GM23338 (cell line): ENCODE results near the gene C3orf22. TPM values are rescaled to one million over a fixed set of nuclear protein-coding genes. Genes with fewer than 3 reads are reported as not detected.

Experiments
- ATAC-seq: fragments of 200-7000 bp; cut with Tn5 transposase; 3 replicates; pipeline ENCODE4 v1.9.1; 2020
- DNase-seq: peaks from one replicate; pipeline ENCODE4 v3.0.0-alpha.2; 2015; ENCODE audit warnings: low spot score
- H2AFZ ChIP-seq: fragments of 200-600 bp; sonication (generic); 2 replicates; pipeline ENCODE4 v1.8.0; 2016; ENCODE audit warnings: antibody characterized with exemption, mild to moderate bottlenecking, moderate library complexity
- H3F3A ChIP-seq: fragments of 200-600 bp; sonication (generic); replicated peaks from 2 replicates; pipeline ENCODE4 v1.8.0; 2017; ENCODE audit warnings: antibody characterized with exemption, mixed run types, low read depth
- H3K27ac ChIP-seq: fragments of 200-600 bp; sonication (generic); 2 replicates; pipeline ENCODE4 v1.6.1; 2016; ENCODE audit warnings: low read depth
- H3K27me3 ChIP-seq: fragments of 200-600 bp; sonication (generic); 2 replicates; pipeline ENCODE4 v1.8.0; 2016; ENCODE audit warnings: mild to moderate bottlenecking, mixed run types, moderate library complexity; ENCODE audit not compliant: insufficient read depth
- H3K36me3 ChIP-seq: fragments of 200-600 bp; sonication (generic); 2 replicates; pipeline ENCODE4 v1.8.0; 2016; ENCODE audit warnings: mild to moderate bottlenecking; ENCODE audit not compliant: insufficient read depth
- H3K4me1 ChIP-seq: fragments of 200-600 bp; sonication (generic); 2 replicates; pipeline ENCODE4 v1.8.0; 2016; ENCODE audit warnings: mild to moderate bottlenecking, moderate library complexity; ENCODE audit not compliant: insufficient read depth
- H3K4me2 ChIP-seq: fragments of 200-600 bp; sonication (generic); 2 replicates; pipeline ENCODE4 v1.7.1; 2017; ENCODE audit warnings: mixed run types
- H3K4me3 ChIP-seq: fragments of 200-600 bp; sonication (generic); 2 replicates; pipeline ENCODE4 v1.6.1; 2016; ENCODE audit warnings: mixed run types
- H3K79me2 ChIP-seq: fragments of 200-600 bp; sonication (generic); replicated peaks from 2 replicates; pipeline ENCODE4 v1.8.0; 2017; ENCODE audit warnings: mild to moderate bottlenecking; ENCODE audit not compliant: insufficient read depth
- H3K9me2 ChIP-seq: fragments of 200-600 bp; sonication (generic); 2 replicates; pipeline ENCODE4 v1.8.0; 2017; ENCODE audit not compliant: insufficient read depth
- H4K20me1 ChIP-seq: fragments of 200-600 bp; sonication (generic); replicated peaks from 2 replicates; pipeline ENCODE4 v1.8.0; 2017; ENCODE audit warnings: mild to moderate bottlenecking; ENCODE audit not compliant: insufficient read depth
- H3K27ac Mint-ChIP-seq: 2 replicates; pipeline ENCODE4 v1.8.0; 2020; ENCODE audit warnings: inconsistent platforms, mild to moderate bottlenecking, moderate library complexity, mixed read lengths
- H3K27me3 Mint-ChIP-seq: 3 replicates; pipeline ENCODE4 v1.8.0; 2022; ENCODE audit warnings: low read depth, mild to moderate bottlenecking, moderate library complexity, mixed read lengths, inconsistent platforms; ENCODE audit not compliant: insufficient read depth, poor library complexity
- H3K36me3 Mint-ChIP-seq: 3 replicates; pipeline ENCODE4 v1.8.0; 2021; ENCODE audit warnings: low read depth, mild to moderate bottlenecking, inconsistent platforms, moderate library complexity, mixed read lengths
- H3K4me1 Mint-ChIP-seq: 3 replicates; pipeline ENCODE4 v1.8.0; 2020; ENCODE audit warnings: mild to moderate bottlenecking, inconsistent platforms, mixed read lengths
- H3K4me3 Mint-ChIP-seq: 3 replicates; pipeline ENCODE4 v1.8.0; 2021; ENCODE audit warnings: moderate library complexity, mild to moderate bottlenecking, inconsistent platforms, mixed read lengths
- H3K9me3 Mint-ChIP-seq: 3 replicates; pipeline ENCODE4 v1.8.0; 2020; ENCODE audit warnings: moderate library complexity, mild to moderate bottlenecking, inconsistent platforms, mixed read lengths
- CREB1 ChIP-seq: fragments of 250-450 bp; sonication (Bioruptor Pico); IDR thresholded peaks from 2 replicates; pipeline ENCODE4 v1.5.0; 2020; ENCODE audit warnings: low read depth, mild to moderate bottlenecking, moderate library complexity
- CTCF ChIP-seq, 2 experiments: fragments of 200-600 bp in 1 of 2; sonication (generic) in 1 of 2; conservative IDR thresholded peaks; 2 replicates each; pipeline versions ENCODE4 v1.5.1 to v1.6.1; 2016 to 2017; ENCODE audit warnings: antibody characterized with exemption in 2 of 2, low read depth in 2 of 2, mild to moderate bottlenecking in 2 of 2, moderate library complexity in 1 of 2
- NANOG ChIP-seq: IDR thresholded peaks from 2 replicates; pipeline ENCODE4 v1.6.1; 2016; ENCODE audit warnings: antibody characterized with exemption, borderline replicate concordance
- POLR2AphosphoS5 ChIP-seq: IDR thresholded peaks from 2 replicates; pipeline ENCODE4 v1.6.1; 2016; ENCODE audit warnings: antibody characterized with exemption, low read depth
- ZNF462 ChIP-seq: fragments of 250-450 bp; sonication (Bioruptor Pico); IDR thresholded peaks from 2 replicates; pipeline ENCODE4 v1.5.0; 2020; ENCODE audit warnings: mild to moderate bottlenecking, moderate library complexity
- polyA plus RNA-seq: library from polyadenylated mRNA; unstranded; fragments of >200 nt; fragmentation: Nextera tagmentation; extraction: Ambion mirVana; gene quantifications from 2 replicates; pipeline ENCODE4 v1.2.1, GENCODE V29; 2016
- total RNA-seq: library from RNA; depleted of rRNA; stranded (reverse); fragments of >200 nt; shearing (Covaris generic); gene quantifications from 2 replicates; pipeline ENCODE4 v1.2.3, GENCODE V29; 2014

Gene C3orf22
- total and polyA plus RNA-seq, 2 experiments from 2014 or later, result not detected

- Histone ChIP-seq H3K79me2 (no peaks in the 10 kb centered on the region), H3K4me3 (no peak overlapping the region), H4K20me1 (no peaks in the 10 kb centered on the region), H3K4me1 (no peaks in the 10 kb centered on the region), H3F3A (no peaks in the 10 kb centered on the region), H3K9me2 (no peaks in the 10 kb centered on the region), H3K27ac (no peak overlapping the region), H3K4me2 (no peak overlapping the region), H3K36me3 (no peaks in the 10 kb centered on the region), H2AFZ (no peak overlapping the region), H3K27me3 (no peaks in the 10 kb centered on the region)
- H3K4me1 Mint-ChIP-seq, result peaks cover 11% of the 10 kb centered on the region
- TF ChIP-seq NANOG (no peak), ZNF462 (CRISPR knock-in tag) (no peak), POLR2AphosphoS5 (no peak), CREB1 (no peak), CTCF (conservative IDR thresholded peaks at IDR 0.05; ENCODE audit: low read depth in 2 of 2) (peak in 1 of 2 experiments; percentile 25; a peak in 1 of 4 replicates)
- no peaks in the 10 kb centered on the region for H3K36me3 Mint-ChIP-seq
- no peak for DNase-seq
- H3K27me3 Mint-ChIP-seq, result peaks cover 7% of the 10 kb centered on the region
- no peak overlapping the region for H3K27ac Mint-ChIP-seq
- no peaks in the 10 kb centered on the region; the same call in 2 of the 3 replicates for H3K9me3 Mint-ChIP-seq
- no peak overlapping the region for H3K4me3 Mint-ChIP-seq
- no peak for ATAC-seq
Observed at GRCh38 chr3:126554560-126555525, 3.9 kb downstream of the C3orf22 start.
